GM18505 (cell line): ENCODE results near the gene DUS2.

Source experiments
- ATAC-seq: cut with Tn5 transposase; IDR thresholded peaks from one replicate; pipeline ENCODE4 v1.9.1; 2021; ENCODE audit not compliant: unreplicated experiment
- POLR2A ChIP-seq: IDR thresholded peaks from 4 replicates; pipeline ENCODE4 v1.6.1; 2011; ENCODE audit warnings: borderline replicate concordance; ENCODE audit not compliant: insufficient read depth, insufficient read length; ENCODE audit errors: extremely low read depth

Gene DUS2

DNA sequence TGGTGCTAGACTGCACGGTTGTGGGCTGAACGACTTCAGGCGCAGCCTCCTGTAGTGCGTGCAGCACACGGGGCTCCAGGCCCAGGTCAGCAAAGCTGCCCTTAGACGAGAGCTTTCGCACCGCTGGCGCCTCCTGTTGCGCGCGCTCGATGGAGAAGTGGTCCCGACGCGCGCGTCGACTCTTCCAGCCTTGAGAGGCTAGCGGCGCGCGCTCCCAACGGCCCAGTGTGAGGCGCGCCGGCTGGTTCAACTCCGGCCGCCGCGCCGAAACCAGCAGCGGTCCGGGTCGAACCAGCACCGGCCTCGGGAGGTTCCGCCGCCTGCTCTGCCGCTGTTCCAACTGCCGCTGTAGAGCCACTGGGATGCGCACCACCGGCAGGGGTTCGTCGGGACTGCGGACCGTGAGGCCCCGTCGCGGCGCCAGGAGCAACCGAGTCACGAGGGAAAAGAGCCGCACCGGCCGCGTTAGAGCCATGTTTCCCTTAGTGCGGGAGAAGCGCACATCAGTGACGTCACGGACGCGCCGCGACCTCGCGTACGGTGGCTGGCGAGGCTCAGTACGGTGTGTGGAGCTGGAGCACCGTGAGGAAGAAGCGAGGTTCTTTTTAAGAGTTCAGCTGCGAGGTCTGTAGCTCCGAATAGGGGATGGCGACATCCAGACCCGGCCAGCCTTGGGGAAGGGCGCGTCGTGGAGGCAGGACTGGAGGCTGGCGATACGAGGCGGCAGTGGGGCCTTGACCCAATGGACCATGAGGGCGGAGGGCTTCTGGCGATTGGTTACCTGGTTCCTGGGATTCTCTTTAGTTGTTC is at the start of gene DUS2, which contains the start of gene DDX28:
DUS2 (plus strand) TSS at position 557 of the 810 bp plus-strand sequence. CDS start 14,740 bp downstream, outside the sequence.
DDX28 (minus strand) TSS at position 505 of the 810 bp plus-strand sequence; CDS start at position 475, 30 bp downstream.
- peak; percentile 75 for ATAC-seq
- TF ChIP-seq POLR2A: peak; percentile 80

DNA sequence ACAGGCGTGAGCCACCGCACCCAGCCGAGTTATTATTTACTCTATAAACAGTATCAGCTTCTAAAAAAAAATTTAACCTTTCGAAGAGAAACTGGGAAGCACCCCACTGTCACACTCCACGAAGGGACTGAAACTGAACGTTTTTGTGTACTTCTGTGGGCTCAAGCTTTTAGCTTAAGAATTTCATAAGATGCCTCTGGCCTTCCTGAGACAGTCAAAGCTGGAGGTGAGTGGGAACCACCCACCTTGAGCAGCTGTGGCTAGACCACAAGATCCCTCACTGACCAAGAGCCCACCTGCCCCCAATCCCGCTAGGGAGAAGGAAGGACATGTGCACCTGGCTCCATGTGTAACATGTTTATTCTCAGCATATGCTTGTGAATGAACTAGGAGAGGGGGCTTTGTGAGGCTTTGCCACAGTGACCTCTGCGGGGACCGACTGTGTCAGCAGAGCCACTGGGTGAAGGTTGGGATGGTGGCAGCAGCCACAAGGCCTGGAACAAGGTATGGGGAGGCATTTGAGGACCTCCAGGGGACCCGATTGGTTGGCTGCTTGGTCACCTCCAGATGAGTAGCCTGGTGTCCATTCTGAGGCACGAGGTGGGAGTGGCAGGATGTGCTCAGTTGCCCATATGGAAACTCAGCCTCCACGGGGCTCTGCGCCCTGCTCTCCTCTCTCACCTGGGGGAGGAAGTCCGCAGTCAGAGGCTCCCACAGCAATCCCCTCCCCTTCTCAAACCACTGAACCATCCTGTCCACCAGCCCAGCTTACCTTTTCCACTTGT is 47.6 kb upstream of the DUS2 start:
- no peak for TF ChIP-seq POLR2A
- no peak for ATAC-seq

DNA sequence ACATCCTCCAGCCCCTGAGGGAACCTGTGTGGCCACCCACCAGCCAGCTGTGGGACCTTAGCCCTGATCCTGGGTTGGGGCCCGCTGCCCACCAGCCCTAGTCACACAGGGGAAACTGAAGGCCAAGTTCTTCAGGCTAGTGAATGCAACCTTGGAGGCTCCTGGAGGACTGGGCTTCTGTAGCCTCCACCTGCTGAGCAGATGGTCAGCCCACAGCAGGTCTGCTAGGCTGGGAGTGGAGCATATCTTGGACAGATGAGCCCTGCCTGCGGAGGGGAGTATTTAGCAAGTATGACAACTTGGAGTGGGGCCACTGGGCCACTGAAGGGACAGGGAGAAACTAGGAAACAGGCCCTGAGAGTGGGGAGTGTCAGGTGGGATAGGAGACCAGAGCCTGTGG is 46.9 kb upstream of the DUS2 start:
- no peak for ATAC-seq

DNA sequence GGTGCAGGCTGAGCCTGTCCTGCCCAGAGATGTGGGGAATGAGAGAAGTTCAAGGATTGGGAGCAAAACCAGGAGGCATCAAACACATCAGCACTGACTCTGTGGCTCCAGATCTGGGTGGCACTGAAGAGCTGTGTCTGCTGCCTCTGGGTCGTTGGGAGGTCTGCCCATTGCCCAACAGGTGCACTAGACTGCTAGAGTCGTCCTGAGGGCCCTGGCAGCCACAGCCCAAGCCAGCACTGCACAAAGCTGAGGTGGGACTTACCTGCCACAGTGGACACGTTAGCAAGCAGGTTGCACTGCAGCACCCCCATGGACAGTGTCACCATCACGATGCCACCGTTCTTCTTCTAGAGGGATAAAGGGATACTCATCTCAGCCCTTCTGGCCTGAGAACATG is 46.1 kb upstream of the DUS2 start:
- ATAC-seq: no peak
- no peak for TF ChIP-seq POLR2A

More for the DNA sequence above, 46.9 kb upstream of the DUS2 start:
- no peak for TF ChIP-seq POLR2A

DNA sequence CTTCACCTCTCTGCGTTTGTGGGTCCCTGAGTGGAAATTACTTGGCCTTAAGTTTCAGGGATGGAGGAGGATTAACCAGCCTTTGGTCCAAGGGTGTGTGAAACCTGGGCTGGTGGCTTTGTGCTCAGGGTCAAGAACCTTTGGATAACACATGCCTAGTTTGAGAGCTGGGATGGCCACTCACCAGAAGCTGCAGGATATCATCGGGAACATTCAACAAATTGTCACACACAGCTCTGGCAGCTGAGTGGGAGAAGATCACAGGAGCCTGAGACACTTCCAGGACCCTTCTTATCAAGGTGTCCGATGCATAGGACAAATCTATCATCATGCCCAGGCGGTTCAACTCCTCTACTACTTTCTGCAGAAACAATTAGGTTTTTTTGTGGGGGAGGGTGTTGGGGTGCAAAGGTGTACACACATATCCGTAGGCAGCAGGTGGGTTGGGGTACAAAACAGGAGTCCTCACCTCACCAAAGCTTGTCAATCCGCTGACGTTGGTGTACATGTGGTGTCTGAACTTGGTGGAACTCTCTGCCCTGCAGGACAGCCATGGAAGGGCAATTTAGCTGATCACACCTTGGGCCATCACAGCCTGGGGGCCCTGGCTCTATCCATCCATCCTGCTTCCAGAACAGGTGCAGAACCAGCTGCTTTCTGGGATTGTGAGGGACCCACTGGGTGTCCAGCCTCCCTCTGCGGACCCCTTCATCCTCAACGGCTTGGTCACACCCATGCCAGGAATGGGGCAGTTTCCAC is 45.4 kb upstream of the DUS2 start:
- no peak for ATAC-seq
- TF ChIP-seq POLR2A: no peak

DNA sequence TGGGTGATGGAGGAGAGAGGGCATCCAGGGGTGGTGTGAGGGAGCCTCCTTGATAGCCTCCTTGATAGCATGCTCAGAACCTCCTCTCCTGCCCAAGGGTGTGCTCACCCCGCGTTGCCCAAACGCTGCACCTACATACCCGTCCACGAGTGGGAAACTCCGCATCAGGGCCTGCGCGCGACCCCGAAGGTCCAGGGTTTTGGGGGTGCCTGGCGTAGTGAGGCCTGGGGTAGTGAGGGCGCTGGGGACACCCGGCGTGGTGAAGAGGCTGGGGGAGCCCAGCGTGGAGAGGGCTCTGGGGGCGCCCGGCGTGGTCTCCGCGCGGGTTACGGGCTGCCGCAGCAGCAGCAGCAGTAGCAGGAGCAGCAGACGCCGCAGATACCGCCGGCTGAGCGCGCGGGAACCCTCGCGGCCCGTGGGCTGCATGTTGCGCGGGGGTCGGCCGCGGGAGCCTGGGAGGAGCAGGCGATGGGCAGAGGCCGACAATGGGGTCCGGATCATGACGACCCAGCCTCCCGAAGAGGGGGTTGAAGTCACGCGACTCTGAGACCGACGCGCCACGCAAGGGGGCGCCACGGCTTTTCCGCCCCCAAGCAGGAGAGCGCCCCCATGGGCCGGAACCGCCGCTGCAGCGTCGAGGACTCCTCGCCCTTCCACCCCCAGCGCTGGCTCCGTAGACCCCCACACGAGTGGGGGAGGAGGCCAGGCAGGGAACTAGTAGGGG is 43.0 kb upstream of the DUS2 start, which contains the start of gene DPEP3:
DPEP3 (minus strand) TSS at position 545 of the 724 bp plus-strand sequence; CDS start at position 426, 119 bp downstream.
- no peak for ATAC-seq
- TF ChIP-seq POLR2A: no peak

DNA sequence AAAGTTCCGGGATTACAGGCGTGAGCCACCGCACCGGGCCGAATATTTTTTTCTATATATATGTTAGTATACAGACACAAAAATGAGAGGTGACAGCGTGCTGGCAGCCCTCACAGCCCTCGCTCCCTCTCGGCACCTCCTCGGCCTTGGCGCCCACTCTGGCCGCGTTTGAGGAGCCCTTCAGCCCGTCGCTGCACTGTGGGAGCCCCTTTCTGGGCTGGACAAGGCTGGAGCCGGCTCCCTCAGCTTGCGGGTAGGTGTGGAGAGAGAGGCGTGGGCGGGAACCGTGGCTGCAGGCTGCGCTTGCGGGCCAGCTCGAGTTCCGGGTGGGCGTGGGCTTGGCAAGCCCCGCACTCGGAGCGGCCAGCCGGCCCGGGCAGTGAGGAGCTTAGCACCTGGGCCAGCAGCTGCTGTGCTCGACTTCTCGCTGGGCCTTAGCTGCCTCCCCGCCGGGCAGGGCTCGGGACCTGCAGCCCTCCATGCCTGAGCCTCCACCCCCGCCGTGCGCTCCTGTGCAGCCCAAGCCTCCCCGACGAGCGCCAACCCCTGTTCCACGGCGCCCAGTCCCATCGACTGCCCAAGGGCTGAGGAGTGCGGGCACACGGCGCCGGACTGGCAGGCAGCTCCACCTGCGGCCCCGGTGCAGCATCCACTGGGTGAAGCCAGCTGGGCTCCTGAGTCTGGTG is 40.9 kb upstream of the DUS2 start:
- ATAC-seq: no peak
- no peak for TF ChIP-seq POLR2A

DNA sequence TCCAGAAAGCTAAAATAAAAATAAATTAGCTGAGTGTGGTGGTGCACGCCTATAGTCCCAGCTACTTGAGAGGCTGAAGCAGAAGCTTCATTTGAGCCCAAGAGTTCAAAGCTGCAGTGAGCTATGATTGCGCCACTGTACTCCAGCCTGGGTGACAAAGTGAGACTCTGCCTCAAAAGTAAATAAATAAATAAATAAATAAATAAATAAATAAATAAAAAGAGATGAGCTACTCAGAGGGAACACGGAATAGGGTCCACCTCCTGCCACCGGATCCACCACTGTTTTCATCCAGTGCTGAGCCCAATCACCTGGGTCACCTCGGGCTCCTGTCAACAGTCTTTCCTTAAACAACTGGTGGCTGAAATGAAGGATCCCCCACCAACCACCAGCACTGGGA is 36.1 kb upstream of the DUS2 start:
- TF ChIP-seq POLR2A: no peak
- ATAC-seq: no peak

DNA sequence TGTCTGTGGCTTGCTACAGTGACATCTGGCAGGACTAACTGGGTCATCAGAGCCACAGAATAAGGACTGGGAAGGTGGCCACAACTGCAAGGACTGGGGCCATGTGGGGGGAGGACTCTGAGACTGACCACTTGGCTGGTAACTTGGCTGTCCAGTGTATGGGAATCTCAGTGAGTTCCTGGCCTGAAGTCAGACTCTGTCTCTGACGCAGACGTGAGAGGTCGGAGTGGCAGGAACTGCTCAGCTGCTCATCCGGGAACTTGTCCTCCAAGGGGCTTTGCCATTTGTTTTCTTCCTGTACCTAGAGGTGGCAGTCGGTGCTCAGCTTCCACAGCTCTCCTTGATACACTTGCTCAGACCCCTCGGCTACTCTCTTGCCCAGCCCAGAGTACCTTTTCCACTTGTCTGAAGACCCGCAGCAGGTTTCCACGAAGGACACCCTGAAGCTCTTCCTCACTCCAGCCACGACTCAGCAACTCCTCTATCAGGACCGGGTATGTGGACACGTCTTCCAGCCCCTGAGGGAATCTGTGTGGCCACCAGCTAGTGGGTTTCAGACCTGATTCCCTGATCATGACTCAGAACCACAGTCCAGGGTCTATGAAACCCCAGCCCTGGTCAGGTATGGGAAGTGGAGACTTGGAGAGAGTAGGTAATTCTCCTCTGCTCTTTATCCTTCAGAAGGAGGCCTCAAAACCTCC is 35.5 kb upstream of the DUS2 start:
- TF ChIP-seq POLR2A: no peak
- no peak for ATAC-seq

DNA sequence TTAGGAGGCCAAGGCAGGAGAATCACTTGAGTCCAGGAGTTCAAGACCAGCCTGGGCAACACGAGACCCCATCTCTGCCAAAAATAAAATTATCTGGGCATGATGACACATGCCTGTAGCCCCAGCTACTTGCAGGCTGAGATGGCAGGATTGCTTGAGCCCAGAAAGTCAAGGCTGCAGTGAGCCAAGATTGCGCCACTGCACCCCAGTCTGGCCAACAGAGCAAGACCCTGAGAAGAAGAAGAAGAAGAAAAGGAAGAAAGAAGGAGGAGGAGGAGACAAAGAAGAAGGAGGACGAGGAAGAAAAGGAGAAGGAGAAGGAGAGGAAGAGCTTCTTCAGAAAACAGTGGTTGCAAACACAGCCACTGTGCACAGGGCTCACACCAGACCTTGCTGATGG is 34.4 kb upstream of the DUS2 start:
- no peak for ATAC-seq
- no peak for TF ChIP-seq POLR2A

DNA sequence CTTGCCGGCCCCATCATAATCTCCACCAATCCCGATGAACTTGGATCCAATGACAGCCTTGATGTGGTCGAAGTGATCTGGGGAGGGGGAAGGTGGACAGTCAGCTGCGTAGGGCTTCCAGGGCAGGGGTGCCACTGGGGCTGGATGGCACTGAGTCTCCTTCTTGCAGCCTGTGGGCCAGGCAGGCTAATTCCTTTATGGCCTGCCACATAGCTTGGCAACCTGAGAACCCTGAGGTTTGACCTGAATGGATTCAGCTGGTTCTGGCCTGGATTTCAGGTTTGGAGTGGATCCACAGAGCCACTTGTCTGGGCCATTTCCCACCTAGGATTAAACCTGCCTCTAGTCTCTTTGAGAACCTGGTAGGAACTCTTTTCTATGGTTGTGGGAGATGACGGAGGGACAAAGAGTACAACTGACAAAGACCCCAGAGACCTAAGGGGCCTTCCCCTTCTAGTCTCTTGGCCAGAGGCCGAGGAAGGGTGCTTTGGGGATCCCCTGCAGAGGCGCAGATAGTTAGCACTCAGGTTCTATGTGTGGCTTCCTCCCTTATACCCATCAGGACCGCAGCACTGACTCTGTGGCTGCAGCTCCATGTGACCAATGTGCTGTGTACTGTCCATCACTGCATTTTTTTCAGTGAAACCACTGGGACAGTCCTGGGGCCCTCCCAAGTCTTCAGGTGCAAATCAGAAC is 33.6 kb upstream of the DUS2 start:
- TF ChIP-seq POLR2A: no peak
- ATAC-seq: no peak

DNA sequence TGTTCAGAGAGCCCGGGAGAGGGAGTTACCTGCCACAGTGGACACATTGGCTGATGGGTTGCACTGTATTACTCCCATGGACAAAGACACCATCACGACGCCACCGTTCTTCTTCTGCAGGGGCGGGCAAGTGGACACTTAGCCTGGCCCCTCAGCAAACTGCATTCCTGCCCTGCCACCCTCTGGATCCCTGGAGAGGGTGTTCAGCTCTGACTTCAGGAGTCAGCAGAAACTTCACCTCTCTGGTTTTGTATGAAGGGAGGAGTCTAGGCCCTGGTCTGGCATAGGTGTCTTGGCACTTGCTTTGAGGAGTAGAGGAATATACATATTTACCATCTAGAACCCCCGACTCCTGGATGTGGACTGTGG is 33.1 kb upstream of the DUS2 start:
- no peak for ATAC-seq
- no peak for TF ChIP-seq POLR2A
